Dendritic cell treated with granulocyte-macrophage colony-stimulating factor and Interleukin-4, amounts not matched to agents 40 ng/mL and 50 ng/mL, for 4 days (primary cell): ENCODE measurements around the gene ALDH2.
"Not testable (repeated sequence)": the region's sequence is repeated elsewhere in the genome, so short reads cannot be mapped to it uniquely, and the experiment has no call there.

Source experiments
- H3K27ac Mint-ChIP-seq: one replicate; pipeline ENCODE4 v1.8.0; 2022; ENCODE audit warnings: mild to moderate bottlenecking, mixed read lengths
- H3K27me3 Mint-ChIP-seq: one replicate; pipeline ENCODE4 v1.8.0; 2022; ENCODE audit warnings: mild to moderate bottlenecking, mixed read lengths
- H3K36me3 Mint-ChIP-seq: one replicate; pipeline ENCODE4 v1.8.0; 2022; ENCODE audit warnings: low read depth, mixed read lengths
- H3K4me1 Mint-ChIP-seq: one replicate; pipeline ENCODE4 v1.8.0; 2022; ENCODE audit warnings: low read depth, mixed read lengths
- H3K4me3 Mint-ChIP-seq: one replicate; pipeline ENCODE4 v1.8.0; 2022; ENCODE audit warnings: mild to moderate bottlenecking, moderate library complexity, mixed read lengths
- H3K9me3 Mint-ChIP-seq: one replicate; pipeline ENCODE4 v1.8.0; 2022; ENCODE audit warnings: mixed read lengths
- intact Hi-C: fragments of 100-400 bp; cut with micrococcal nuclease; formaldehyde crosslinking; loops from one replicate; pipeline ENCODE4 v1.15.0; 2022

The ALDH2 gene

GRCh38 chr12:111816898-111817297 is 50.2 kb downstream of the ALDH2 start:
- H3K9me3 Mint-ChIP-seq, H3K27me3 Mint-ChIP-seq, intact Hi-C loops, H3K27ac Mint-ChIP-seq, H3K36me3 Mint-ChIP-seq, H3K4me3 Mint-ChIP-seq: not testable (repeated sequence)
- peaks cover 18% of the 10 kb centered on the region for H3K4me1 Mint-ChIP-seq

- Mint-ChIP-seq H3K9me3 (no peaks in the 10 kb centered on the region), H3K36me3 (no peaks in the 10 kb centered on the region), H3K27me3 (peaks cover 1% of the 10 kb centered on the region), H3K27ac (no peak overlapping the region), H3K4me1 (peaks cover 23% of the 10 kb centered on the region), H3K4me3 (no peak overlapping the region)
- intact Hi-C loops, result no loop called here
These were observed 51.6 kb downstream of the ALDH2 start for GRCh38 chr12:111818340-111818739.

GRCh38 chr12:111819191-111820158 is 52.7 kb downstream of the ALDH2 start:
- Mint-ChIP-seq H3K36me3 (no peaks in the 10 kb centered on the region), H3K4me3 (no peak overlapping the region), H3K27me3 (peaks cover 1% of the 10 kb centered on the region), H3K27ac (no peak overlapping the region), H3K4me1 (peaks cover 28% of the 10 kb centered on the region), H3K9me3 (no peaks in the 10 kb centered on the region)
- intact Hi-C loops, result loop anchor here (10.0 kb wide), 2 partner anchors 65 to 205 kb away; no protein-coding TSS in a partner anchor

GRCh38 chr12:111820828-111821227 is 54.1 kb downstream of the ALDH2 start:
- not testable (repeated sequence) for H3K4me3 Mint-ChIP-seq, H3K9me3 Mint-ChIP-seq, H3K27me3 Mint-ChIP-seq, H3K36me3 Mint-ChIP-seq, H3K27ac Mint-ChIP-seq
- H3K4me1 Mint-ChIP-seq, result peaks cover 30% of the 10 kb centered on the region
- intact Hi-C loops, result loop anchor here (10.0 kb wide), 2 partner anchors 64 to 204 kb away; no protein-coding TSS in a partner anchor

- Mint-ChIP-seq H3K4me3 (peak overlapping the region; percentile 51), H3K4me1 (peaks cover 42% of the 10 kb centered on the region), H3K36me3 (no peaks in the 10 kb centered on the region), H3K27ac (peak overlapping the region; percentile 77), H3K27me3 (peaks cover 1% of the 10 kb centered on the region), H3K9me3 (no peaks in the 10 kb centered on the region)
- intact Hi-C loops, result loop anchor here (10.0 kb wide), 2 partner anchors 62 to 202 kb away; no protein-coding TSS in a partner anchor
These were observed 56.2 kb downstream of the ALDH2 start for GRCh38 chr12:111822886-111823285.

- Mint-ChIP-seq H3K9me3 (no peaks in the 10 kb centered on the region), H3K4me1 (peaks cover 42% of the 10 kb centered on the region), H3K4me3 (no peak overlapping the region), H3K27ac (no peak overlapping the region), H3K36me3 (no peaks in the 10 kb centered on the region), H3K27me3 (peaks cover 1% of the 10 kb centered on the region)
- intact Hi-C loops, result loop anchor here (10.0 kb wide), 2 partner anchors 61 to 201 kb away; no protein-coding TSS in a partner anchor
These were observed 57.2 kb downstream of the ALDH2 start for GRCh38 chr12:111823891-111824290.

- not testable (repeated sequence) for H3K27me3 Mint-ChIP-seq, H3K36me3 Mint-ChIP-seq, H3K27ac Mint-ChIP-seq, H3K4me3 Mint-ChIP-seq, H3K9me3 Mint-ChIP-seq
- intact Hi-C loops, result loop anchor here (10.0 kb wide), 2 partner anchors 60 to 200 kb away; no protein-coding TSS in a partner anchor
- peaks cover 42% of the 10 kb centered on the region for H3K4me1 Mint-ChIP-seq
These were observed 57.6 kb downstream of the ALDH2 start for GRCh38 chr12:111824312-111824711.

GRCh38 chr12:111825509-111825908 is 58.8 kb downstream of the ALDH2 start:
- H3K36me3 Mint-ChIP-seq, result no peaks in the 10 kb centered on the region
- intact Hi-C loops, result loop anchor here (10.0 kb wide), 2 partner anchors 59 to 199 kb away; no protein-coding TSS in a partner anchor
- H3K27me3 Mint-ChIP-seq, result no peaks in the 10 kb centered on the region
- H3K9me3 Mint-ChIP-seq, result no peaks in the 10 kb centered on the region
- H3K4me3 Mint-ChIP-seq, result no peak overlapping the region
- H3K4me1 Mint-ChIP-seq, result peaks cover 42% of the 10 kb centered on the region
- H3K27ac Mint-ChIP-seq, result peak overlapping the region; percentile 48

- intact Hi-C loops, result loop anchor here (10.0 kb wide), 2 partner anchors 58 to 198 kb away; no protein-coding TSS in a partner anchor
- Mint-ChIP-seq H3K9me3 (no peaks in the 10 kb centered on the region), H3K27ac (peak overlapping the region; percentile 27), H3K36me3 (no peaks in the 10 kb centered on the region), H3K4me3 (no peak overlapping the region), H3K4me1 (peaks cover 40% of the 10 kb centered on the region), H3K27me3 (no peaks in the 10 kb centered on the region)
These were observed 59.6 kb downstream of the ALDH2 start for GRCh38 chr12:111826316-111826715.

- intact Hi-C loops, result loop anchor here (10.0 kb wide), 2 partner anchors 58 to 198 kb away; no protein-coding TSS in a partner anchor
- H3K27me3 Mint-ChIP-seq, result no peaks in the 10 kb centered on the region
- peak overlapping the region; percentile 27 for H3K27ac Mint-ChIP-seq
- peaks cover 34% of the 10 kb centered on the region for H3K4me1 Mint-ChIP-seq
- H3K36me3 Mint-ChIP-seq, result no peaks in the 10 kb centered on the region
- no peaks in the 10 kb centered on the region for H3K9me3 Mint-ChIP-seq
- no peak overlapping the region for H3K4me3 Mint-ChIP-seq
These were observed 60.3 kb downstream of the ALDH2 start for GRCh38 chr12:111826992-111827391.

GRCh38 chr12:111827907-111828306 is 61.2 kb downstream of the ALDH2 start:
- Mint-ChIP-seq H3K4me3 (no peak overlapping the region), H3K4me1 (peaks cover 27% of the 10 kb centered on the region), H3K27ac (peak overlapping the region; percentile 48), H3K36me3 (no peaks in the 10 kb centered on the region), H3K27me3 (no peaks in the 10 kb centered on the region), H3K9me3 (no peaks in the 10 kb centered on the region)
- intact Hi-C loops, result loop anchor here (10.0 kb wide), 2 partner anchors 57 to 197 kb away; no protein-coding TSS in a partner anchor

- Mint-ChIP-seq H3K36me3 (no peaks in the 10 kb centered on the region), H3K27me3 (no peaks in the 10 kb centered on the region), H3K4me3 (no peak overlapping the region)
These were observed 61.7 kb downstream of the ALDH2 start for GRCh38 chr12:111828338-111828979.

GRCh38 chr12:111829635-111830034 is 62.9 kb downstream of the ALDH2 start:
- not testable (repeated sequence) for H3K9me3 Mint-ChIP-seq, H3K4me3 Mint-ChIP-seq, H3K36me3 Mint-ChIP-seq, H3K27ac Mint-ChIP-seq, H3K27me3 Mint-ChIP-seq
- H3K4me1 Mint-ChIP-seq, result peaks cover 24% of the 10 kb centered on the region
- intact Hi-C loops, result loop anchor here (10.0 kb wide), 2 partner anchors 55 to 195 kb away; no protein-coding TSS in a partner anchor

More at GRCh38 chr12:111828338-111828979, 61.7 kb downstream of the ALDH2 start:
- peaks cover 21% of the 10 kb centered on the region for H3K4me1 Mint-ChIP-seq
- peak overlapping the region; percentile 48 for H3K27ac Mint-ChIP-seq
- intact Hi-C loops, result loop anchor here (10.0 kb wide), 2 partner anchors 56 to 196 kb away; no protein-coding TSS in a partner anchor
- no peaks in the 10 kb centered on the region for H3K9me3 Mint-ChIP-seq
